IMR-90 (cell line): Measurements from ENCODE around the gene CGB5. TPM values are rescaled to one million over a fixed set of nuclear protein-coding genes. Genes with fewer than 3 reads are reported as not detected.
"Not testable (repeated sequence)": the region's sequence is repeated elsewhere in the genome, so short reads cannot be mapped to it uniquely, and the experiment has no call there.

Experiments
- ATAC-seq: fragments of 200-7000 bp; cut with Tn5 transposase; 2 replicates; pipeline ENCODE4 v1.9.1; 2020; ENCODE audit warnings: low read depth, mild to moderate bottlenecking, moderate library complexity
- BruUV-seq: library from RNA; stranded (reverse); fragments of 400-500 nt; replicated peaks from 2 replicates; lab custom pipeline; 2021; lab: Mats Ljungman, UMichigan
- CTCF ChIA-PET: fragments of 300-600 bp; formaldehyde crosslinking; extraction: SDS; loops from one replicate; lab custom pipeline; 2021; ENCODE audit warnings: antibody characterized with exemption; lab: Yijun Ruan, JAX
- POLR2A ChIA-PET: fragments of 300-600 bp; sonication (Branson Sonifier 250); formaldehyde crosslinking; loops from one replicate; lab custom pipeline; 2022; ENCODE audit warnings: antibody characterized with exemption; ENCODE audit not compliant: unreplicated experiment; lab: Charles Lee
- DNase-seq: peaks from one replicate; pipeline ENCODE4 v3.0.0; 2013
- H2AFZ ChIP-seq: replicated peaks from 2 replicates; pipeline ENCODE3; 2013; ENCODE audit warnings: low read length, mild to moderate bottlenecking; ENCODE audit not compliant: poor library complexity
- H2AK5ac ChIP-seq: 2 replicates; pipeline ENCODE4 v1.6.1; 2013; ENCODE audit warnings: low read depth, low read length, inconsistent platforms
- H2AK9ac ChIP-seq: replicated peaks from 2 replicates; pipeline ENCODE3; 2013; ENCODE audit warnings: mild to moderate bottlenecking, low read depth, low read length, moderate library complexity; ENCODE audit not compliant: poor library complexity
- H2BK120ac ChIP-seq: 2 replicates; pipeline ENCODE4 v1.6.1; 2013; ENCODE audit warnings: low read depth, low read length, inconsistent platforms
- H2BK15ac ChIP-seq: 3 replicates; pipeline ENCODE4 v1.6.1; 2013; ENCODE audit warnings: low read depth, low read length, inconsistent platforms
- H2BK20ac ChIP-seq: 2 replicates; pipeline ENCODE4 v1.6.1; 2013; ENCODE audit warnings: low read depth, mild to moderate bottlenecking, inconsistent platforms, low read length, moderate library complexity
- H2BK5ac ChIP-seq: 2 replicates; pipeline ENCODE4 v1.6.1; 2013; ENCODE audit warnings: mild to moderate bottlenecking, low read depth, low read length, inconsistent platforms; ENCODE audit not compliant: poor library complexity, severe bottlenecking
- H3K14ac ChIP-seq: replicated peaks from 2 replicates; pipeline ENCODE4 v1.6.1; 2013; ENCODE audit warnings: low read depth, low read length, inconsistent platforms
- H3K18ac ChIP-seq: 2 replicates; pipeline ENCODE4 v1.6.1; 2013; ENCODE audit warnings: low read depth, low read length, control low read depth
- H3K23ac ChIP-seq: 2 replicates; pipeline ENCODE4 v1.6.1; 2013; ENCODE audit warnings: low read depth, low read length, inconsistent platforms
- H3K27ac ChIP-seq: 2 replicates; pipeline ENCODE4 v1.5.1; 2013; ENCODE audit warnings: mild to moderate bottlenecking, control low read depth, low read length; ENCODE audit not compliant: insufficient read depth
- H3K27me3 ChIP-seq: 2 replicates; pipeline ENCODE4 v1.6.1; 2013; ENCODE audit warnings: low read length; ENCODE audit not compliant: control insufficient read depth, insufficient read depth
- H3K36me3 ChIP-seq: 2 replicates; pipeline ENCODE4 v1.6.1; 2013; ENCODE audit warnings: low read length, mixed read lengths; ENCODE audit not compliant: control insufficient read depth, insufficient read depth
- H3K4ac ChIP-seq: 2 replicates; pipeline ENCODE4 v1.6.1; 2013; ENCODE audit warnings: low read depth, low read length, inconsistent platforms
- H3K4me1 ChIP-seq: 2 replicates; pipeline ENCODE4 v1.6.1; 2013; ENCODE audit warnings: low read length, mixed read lengths; ENCODE audit not compliant: control insufficient read depth, insufficient read depth
- H3K4me2 ChIP-seq: 2 replicates; pipeline ENCODE4 v1.6.1; 2013; ENCODE audit warnings: low read depth, mild to moderate bottlenecking, control low read depth, low read length, moderate library complexity
- H3K4me3 ChIP-seq: 2 replicates; pipeline ENCODE4 v1.5.1; 2013; ENCODE audit warnings: low read depth, mild to moderate bottlenecking, control low read depth, low read length, moderate library complexity; ENCODE audit not compliant: insufficient read depth
- H3K56ac ChIP-seq: 2 replicates; pipeline ENCODE4 v1.6.1; 2013; ENCODE audit warnings: low read length, inconsistent platforms; ENCODE audit not compliant: insufficient read depth; ENCODE audit errors: extremely low read depth
- H3K79me1 ChIP-seq, 2 experiments: 2 replicates each; pipeline ENCODE4 v1.6.1; 2013; ENCODE audit warnings: low read length in 2 of 2, inconsistent platforms in 1 of 2, low read depth in 1 of 2
- H3K9ac ChIP-seq: 2 replicates; pipeline ENCODE4 v1.6.1; 2013; ENCODE audit warnings: low read depth, low read length, control low read depth
- H3K9me1 ChIP-seq: 2 replicates; pipeline ENCODE4 v1.6.1; 2013; ENCODE audit warnings: low read length, inconsistent platforms; ENCODE audit not compliant: insufficient read depth
- H3K9me3 ChIP-seq: 2 replicates; pipeline ENCODE4 v1.6.1; 2013; ENCODE audit warnings: low read length; ENCODE audit not compliant: control insufficient read depth, insufficient read depth
- H4K20me1 ChIP-seq: 2 replicates; pipeline ENCODE4 v1.6.1; 2013; ENCODE audit warnings: low read length, inconsistent platforms; ENCODE audit not compliant: insufficient read depth
- H4K5ac ChIP-seq: 2 replicates; pipeline ENCODE4 v1.6.1; 2013; ENCODE audit warnings: mild to moderate bottlenecking, low read depth, low read length, control low read depth
- H4K8ac ChIP-seq, 2 experiments: 2 replicates each; pipeline ENCODE4 v1.6.1; 2013; ENCODE audit warnings: low read depth in 2 of 2, low read length in 2 of 2, control low read depth in 1 of 2, inconsistent platforms in 1 of 2
- H4K91ac ChIP-seq: 2 replicates; pipeline ENCODE4 v1.6.1; 2013; ENCODE audit warnings: low read depth, low read length, inconsistent platforms; ENCODE audit not compliant: insufficient read depth
- WGBS, 2 experiments: methylation state at CpG; one replicate each; pipeline versions ENCODE4 v1.1.5 to v1.1.7; 2013; ENCODE audit warnings: missing lambda C conversion rate in 2 of 2; ENCODE audit not compliant: insufficient read length in 1 of 2; ENCODE audit errors: extremely low coverage in 2 of 2; 5-methylcytosine and 5-hydroxymethylcytosine counted together
- dilution Hi-C: fragments of 300-500 bp; cut with HindIII; formaldehyde crosslinking; loops from one replicate; pipeline ENCODE4 v1.14.3; 2018; ENCODE audit warnings: low sequenced_read_pairs; ENCODE audit not compliant: unreplicated experiment
- in situ Hi-C: fragments of 300-500 bp; cut with MboI; formaldehyde crosslinking; loops from 3 replicates; pipeline ENCODE4 v1.14.3; 2019; ENCODE audit warnings: low sequenced_read_pairs, inconsistent platforms, mixed read lengths
- intact Hi-C: fragments of 100-400 bp; cut with micrococcal nuclease; formaldehyde crosslinking; loops from 2 replicates; pipeline ENCODE4 v1.10.0; 2022
- polyA plus RNA-seq, 3 experiments: library from polyadenylated mRNA; depleted of rRNA; stranded (reverse); fragments of >200 nt; gene quantifications; 2 replicates each; pipeline ENCODE4 v1.2.3, GENCODE V29; 2012; ENCODE audit warnings: low replicate concordance in 1 of 3
- total RNA-seq: library from RNA; depleted of rRNA; stranded (reverse); fragments of >200 nt; gene quantifications from 2 replicates; pipeline ENCODE4 v1.2.3, GENCODE V29; 2012

The CGB5 gene
- total and polyA plus RNA-seq, 2 of the 4 experiments (the other 2 are of a cell fraction) = not detected

- in situ Hi-C loops, H2BK15ac ChIP-seq, H3K9me3 ChIP-seq, H4K5ac ChIP-seq, intact Hi-C loops, H3K27ac ChIP-seq, H3K4me3 ChIP-seq, H3K36me3 ChIP-seq, H4K8ac ChIP-seq, H3K18ac ChIP-seq, POLR2A ChIA-PET, H3K27me3 ChIP-seq, H3K79me1 ChIP-seq, H2AFZ ChIP-seq, H4K20me1 ChIP-seq, H3K14ac ChIP-seq, H4K91ac ChIP-seq, H3K23ac ChIP-seq, H3K9me1 ChIP-seq, H2BK20ac ChIP-seq, H2BK5ac ChIP-seq, H3K4me2 ChIP-seq, H2AK9ac ChIP-seq, CTCF ChIA-PET, dilution Hi-C loops, H3K4me1 ChIP-seq, H3K9ac ChIP-seq, H2AK5ac ChIP-seq, BruUV-seq, H3K56ac ChIP-seq: not testable (repeated sequence)
- peak; percentile 79 for ATAC-seq
- Histone ChIP-seq H3K4ac (peak overlapping the region; percentile 72; the same call in 1 of the 2 replicates), H2BK120ac (0 out of 2 replicates have a peak overlapping the region, but pooled peaks have one; percentile 64)
- DNase-seq = peak; percentile 14
- WGBS, 2 experiments = no CpG with 5 or more reads among the region's 23 CpGs
These were observed 18.0 kb upstream of the CGB5 start for GRCh38 chr19:49025599-49025998.

GRCh38 chr19:49028686-49029085 lies 15.0 kb upstream of the CGB5 start:
- H4K5ac ChIP-seq, intact Hi-C loops, H4K8ac ChIP-seq, in situ Hi-C loops, H3K18ac ChIP-seq, H2AK9ac ChIP-seq, H3K56ac ChIP-seq, H2BK120ac ChIP-seq, DNase-seq, H3K9me1 ChIP-seq, H3K4ac ChIP-seq, H3K23ac ChIP-seq, H3K9me3 ChIP-seq, BruUV-seq, H3K14ac ChIP-seq, H2BK20ac ChIP-seq, H3K4me2 ChIP-seq, CTCF ChIA-PET, H3K27ac ChIP-seq, H3K4me1 ChIP-seq, H3K36me3 ChIP-seq, H3K9ac ChIP-seq, H3K27me3 ChIP-seq, H3K4me3 ChIP-seq, H2AK5ac ChIP-seq, H4K20me1 ChIP-seq, H3K79me1 ChIP-seq, ATAC-seq, dilution Hi-C loops, H4K91ac ChIP-seq, H2BK5ac ChIP-seq, H2AFZ ChIP-seq, H2BK15ac ChIP-seq: not testable (repeated sequence)
- POLR2A ChIA-PET = interaction anchor here (0.6 kb wide), 1 partner anchor 421 kb away, joined by 6 read pairs; no protein-coding TSS in a partner anchor
- WGBS, 2 experiments = no CpG with 5 or more reads among the region's 9 CpGs
